ENCODE results near the gene SYT13.

The SYT13 gene

DNA sequence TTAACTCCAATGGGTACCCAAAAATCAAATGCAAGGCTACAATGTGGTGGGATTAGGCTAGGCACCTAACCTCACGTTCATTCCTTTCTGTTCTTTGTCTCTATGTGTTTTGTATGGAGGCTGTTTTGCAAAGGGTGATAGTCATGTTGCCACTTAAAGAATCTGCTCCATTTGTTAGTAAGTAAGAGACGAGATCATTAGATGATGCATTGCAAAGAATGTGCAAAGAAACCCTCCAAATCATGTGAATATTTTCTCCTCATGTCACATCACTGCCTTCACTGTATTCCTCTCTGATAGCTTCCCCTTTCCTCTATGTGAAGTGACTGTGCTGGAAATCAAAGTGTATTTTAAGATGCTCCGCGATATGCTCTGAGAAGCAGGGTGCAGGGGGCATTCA lies 11.9 kb downstream of the SYT13 start:
- 78% methylated on average over 3 of the region's 4 CpGs for whole genome bisulfite sequencing
- H3K18ac ChIP-seq (ENCODE audit: low read depth in 1 of 2, low read length in 2 of 2) = no peak overlapping the region
- H2BK5ac ChIP-seq (ENCODE audit: low read depth, low read length, poor library complexity, severe bottlenecking) = no peak overlapping the region

DNA sequence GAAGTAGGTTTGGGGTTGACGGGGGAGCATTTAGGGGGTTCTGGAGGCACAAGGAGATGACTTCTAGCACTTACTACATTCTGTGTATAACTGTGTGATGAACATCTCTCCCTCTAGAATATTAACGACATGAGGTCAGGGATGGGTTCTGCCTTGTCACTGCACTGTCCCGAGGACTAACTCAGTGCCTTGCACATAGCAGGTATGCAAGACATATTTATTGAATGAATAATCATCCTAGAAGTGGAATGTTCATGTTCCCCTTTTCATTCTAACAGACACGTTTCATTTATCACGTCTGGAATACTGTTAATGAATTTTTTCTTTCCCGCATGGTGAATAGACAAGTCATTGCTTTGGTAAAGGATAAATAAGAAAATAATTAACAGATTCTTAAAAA lies 12.6 kb downstream of the SYT13 start:
- no peaks in the 10 kb centered on the region for H3K36me3 ChIP-seq (ENCODE audit: control insufficient read depth in 1 of 2, insufficient read depth in 2 of 2, low read depth in 1 of 2, low read length in 2 of 2)
- no peak overlapping the region for H3K4me2 ChIP-seq (ENCODE audit: low read length, poor library complexity, severe bottlenecking)
- H2BK12ac ChIP-seq (ENCODE audit: low read length in 2 of 2) = no peak overlapping the region
- no peak overlapping the region for H2AK5ac ChIP-seq (ENCODE audit: low read length, severe bottlenecking)
- no peak overlapping the region for H2BK5ac ChIP-seq (ENCODE audit: low read depth, low read length, poor library complexity, severe bottlenecking)
- H3K79me1 ChIP-seq (replicated peaks; ENCODE audit: low read length, poor library complexity, severe bottlenecking) = no peaks in the 10 kb centered on the region
- H3K9ac ChIP-seq (ENCODE audit: low read length) = no peak overlapping the region
- no peak overlapping the region for H3K18ac ChIP-seq (ENCODE audit: low read depth in 1 of 2, low read length in 2 of 2)
- H3K4me1 ChIP-seq (ENCODE audit: control insufficient read depth, insufficient read depth, low read depth, low read length) = peaks cover 3% of the 10 kb centered on the region
- H3K27ac ChIP-seq (ENCODE audit: low read length, poor library complexity, severe bottlenecking) = no peak overlapping the region
- H4K91ac ChIP-seq (ENCODE audit: low read length) = no peak overlapping the region
- no peak overlapping the region for H2BK120ac ChIP-seq (ENCODE audit: low read depth, low read length)
- no peak overlapping the region for H2BK15ac ChIP-seq (ENCODE audit: low read depth, poor library complexity, severe bottlenecking)
- WGBS = 82% methylated on average over 3 of the region's 6 CpGs
- H4K8ac ChIP-seq (ENCODE audit: low read length) = no peak overlapping the region
- no peak overlapping the region for H3K23ac ChIP-seq (ENCODE audit: low read length in 2 of 2)
- no peak overlapping the region for H3K4ac ChIP-seq (ENCODE audit: low read depth in 1 of 2, low read length in 2 of 2)
- H2AFZ ChIP-seq (ENCODE audit: low read depth, low read length) = no peak overlapping the region
- no peak overlapping the region for H3K4me3 ChIP-seq (ENCODE audit: insufficient read depth in 1 of 2, low read depth in 1 of 2, low read length in 2 of 2)
- no peak overlapping the region for H3K14ac ChIP-seq (ENCODE audit: low read length in 2 of 2)
- H3K27me3 ChIP-seq (ENCODE audit: control insufficient read depth in 1 of 2, insufficient read depth in 1 of 2, low read length in 2 of 2) = peaks cover 6 to 88% of the 10 kb centered on the region in 2 experiments
- H3K9me3 ChIP-seq (ENCODE audit: control insufficient read depth, low read length) = no peaks in the 10 kb centered on the region
- no peak for DNase-seq

More for the DNA sequence above, 11.9 kb downstream of the SYT13 start:
- Histone ChIP-seq H3K4me3 (ENCODE audit: insufficient read depth in 1 of 2, low read depth in 1 of 2, low read length in 2 of 2) (no peak overlapping the region), H3K27me3 (ENCODE audit: control insufficient read depth in 1 of 2, insufficient read depth in 1 of 2, low read length in 2 of 2) (peaks cover 6 to 87% of the 10 kb centered on the region in 2 experiments), H2AFZ (ENCODE audit: low read depth, low read length) (no peak overlapping the region), H3K27ac (ENCODE audit: low read length, poor library complexity, severe bottlenecking) (no peak overlapping the region), H4K8ac (ENCODE audit: low read length) (no peak overlapping the region), H4K91ac (ENCODE audit: low read length) (no peak overlapping the region), H3K4me1 (ENCODE audit: control insufficient read depth, insufficient read depth, low read depth, low read length) (peaks cover 3% of the 10 kb centered on the region), H3K4ac (ENCODE audit: low read depth in 1 of 2, low read length in 2 of 2) (no peak overlapping the region), H2BK12ac (ENCODE audit: low read length in 2 of 2) (no peak overlapping the region), H3K36me3 (ENCODE audit: control insufficient read depth in 1 of 2, insufficient read depth in 2 of 2, low read depth in 1 of 2, low read length in 2 of 2) (no peaks in the 10 kb centered on the region), H2BK15ac (ENCODE audit: low read depth, poor library complexity, severe bottlenecking) (no peak overlapping the region), H2AK5ac (ENCODE audit: low read length, severe bottlenecking) (no peak overlapping the region), H3K23ac (ENCODE audit: low read length in 2 of 2) (no peak overlapping the region), H3K14ac (ENCODE audit: low read length in 2 of 2) (no peak overlapping the region), H3K9ac (ENCODE audit: low read length) (no peak overlapping the region), H3K79me1 (replicated peaks; ENCODE audit: low read length, poor library complexity, severe bottlenecking) (no peaks in the 10 kb centered on the region), H3K4me2 (ENCODE audit: low read length, poor library complexity, severe bottlenecking) (no peak overlapping the region), H2BK120ac (ENCODE audit: low read depth, low read length) (no peak overlapping the region), H3K9me3 (ENCODE audit: control insufficient read depth, low read length) (no peaks in the 10 kb centered on the region)
- DNase-seq = no peak

DNA sequence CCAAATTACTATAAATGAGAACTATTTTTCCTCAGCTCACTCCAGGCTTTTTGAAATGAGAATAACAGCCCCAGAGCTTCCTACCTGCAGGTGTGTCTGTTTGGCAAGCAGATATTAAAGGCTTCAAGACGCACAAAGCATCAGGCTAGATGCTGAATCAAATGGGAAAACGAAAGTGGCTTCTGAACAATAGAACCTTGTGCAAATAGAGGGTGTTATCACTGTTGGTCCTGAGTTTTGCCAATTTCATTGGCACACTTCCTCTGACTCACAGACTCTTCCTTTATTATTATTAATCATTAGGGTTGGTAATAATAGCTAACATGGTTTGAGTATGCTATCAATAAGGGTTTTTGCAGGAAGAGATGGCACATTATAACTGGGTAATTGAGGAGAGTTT lies 13.4 kb downstream of the SYT13 start:
- no peak overlapping the region for H3K4me3 ChIP-seq (ENCODE audit: insufficient read depth in 1 of 2, low read depth in 1 of 2, low read length in 2 of 2)
- H3K27ac ChIP-seq (ENCODE audit: low read length, poor library complexity, severe bottlenecking) = no peak overlapping the region
- DNase-seq = no peak
- H2BK120ac ChIP-seq (ENCODE audit: low read depth, low read length) = no peak overlapping the region
- H3K18ac ChIP-seq (ENCODE audit: low read depth in 1 of 2, low read length in 2 of 2) = no peak overlapping the region
- no peak overlapping the region for H3K4ac ChIP-seq (ENCODE audit: low read depth in 1 of 2, low read length in 2 of 2)
- H3K9ac ChIP-seq (ENCODE audit: low read length) = no peak overlapping the region
- no peak overlapping the region for H2BK15ac ChIP-seq (ENCODE audit: low read depth, poor library complexity, severe bottlenecking)
- no peak overlapping the region for H2AK5ac ChIP-seq (ENCODE audit: low read length, severe bottlenecking)
- H3K27me3 ChIP-seq (ENCODE audit: control insufficient read depth in 1 of 2, insufficient read depth in 1 of 2, low read length in 2 of 2) = peaks cover 6 to 88% of the 10 kb centered on the region in 2 experiments
- no peak overlapping the region for H3K14ac ChIP-seq (ENCODE audit: low read length in 2 of 2)
- H3K4me2 ChIP-seq (ENCODE audit: low read length, poor library complexity, severe bottlenecking) = no peak overlapping the region
- H4K8ac ChIP-seq (ENCODE audit: low read length) = no peak overlapping the region
- 100% methylated on average over 1 of the region's 2 CpGs for WGBS
- no peaks in the 10 kb centered on the region for H3K79me1 ChIP-seq (replicated peaks; ENCODE audit: low read length, poor library complexity, severe bottlenecking)
- no peak overlapping the region for H2BK12ac ChIP-seq (ENCODE audit: low read length in 2 of 2)
- peaks cover 6% of the 10 kb centered on the region for H3K4me1 ChIP-seq (ENCODE audit: control insufficient read depth, insufficient read depth, low read depth, low read length)
- H3K9me3 ChIP-seq (ENCODE audit: control insufficient read depth, low read length) = no peaks in the 10 kb centered on the region
- H3K36me3 ChIP-seq (ENCODE audit: control insufficient read depth in 1 of 2, insufficient read depth in 2 of 2, low read depth in 1 of 2, low read length in 2 of 2) = no peaks in the 10 kb centered on the region
- H4K91ac ChIP-seq (ENCODE audit: low read length) = no peak overlapping the region
- H2BK5ac ChIP-seq (ENCODE audit: low read depth, low read length, poor library complexity, severe bottlenecking) = no peak overlapping the region
- no peak overlapping the region for H2AFZ ChIP-seq (ENCODE audit: low read depth, low read length)
- no peak overlapping the region for H3K23ac ChIP-seq (ENCODE audit: low read length in 2 of 2)

GRCh38 chr11:45270946-45271716 lies 15.0 kb downstream of the SYT13 start:
- WGBS = 63% methylated on average over 4 of the region's 4 CpGs
- Histone ChIP-seq H2BK120ac (ENCODE audit: low read depth, low read length) (no peak overlapping the region), H2BK12ac (ENCODE audit: low read length in 2 of 2) (no peak overlapping the region)

More at GRCh38 chr11:45270946-45271716, 15.0 kb downstream of the SYT13 start:
- no peak overlapping the region for H4K91ac ChIP-seq (ENCODE audit: low read length)
- H3K9ac ChIP-seq (ENCODE audit: low read length) = no peak overlapping the region
- no peak overlapping the region for H2AK5ac ChIP-seq (ENCODE audit: low read length, severe bottlenecking)
- H3K9me3 ChIP-seq (ENCODE audit: control insufficient read depth, low read length) = no peaks in the 10 kb centered on the region
- H3K4ac ChIP-seq (ENCODE audit: low read depth in 1 of 2, low read length in 2 of 2) = no peak overlapping the region
- no peak overlapping the region for H2BK5ac ChIP-seq (ENCODE audit: low read depth, low read length, poor library complexity, severe bottlenecking)
- H4K8ac ChIP-seq (ENCODE audit: low read length) = no peak overlapping the region
- H3K27ac ChIP-seq (ENCODE audit: low read length, poor library complexity, severe bottlenecking) = no peak overlapping the region
- no peak for DNase-seq
- no peaks in the 10 kb centered on the region for H3K79me1 ChIP-seq (replicated peaks; ENCODE audit: low read length, poor library complexity, severe bottlenecking)
- no peak overlapping the region for H3K4me2 ChIP-seq (ENCODE audit: low read length, poor library complexity, severe bottlenecking)
- no peak overlapping the region for H3K4me3 ChIP-seq (ENCODE audit: insufficient read depth in 1 of 2, low read depth in 1 of 2, low read length in 2 of 2)
- no peaks in the 10 kb centered on the region for H3K36me3 ChIP-seq (ENCODE audit: control insufficient read depth in 1 of 2, insufficient read depth in 2 of 2, low read depth in 1 of 2, low read length in 2 of 2)
- no peak overlapping the region for H3K14ac ChIP-seq (ENCODE audit: low read length in 2 of 2)
- no peak overlapping the region for H3K23ac ChIP-seq (ENCODE audit: low read length in 2 of 2)
- H2AFZ ChIP-seq (ENCODE audit: low read depth, low read length) = no peak overlapping the region
- H3K27me3 ChIP-seq (ENCODE audit: control insufficient read depth in 1 of 2, insufficient read depth in 1 of 2, low read length in 2 of 2) = peaks cover 3 to 91% of the 10 kb centered on the region in 2 experiments
- no peak overlapping the region for H3K18ac ChIP-seq (ENCODE audit: low read depth in 1 of 2, low read length in 2 of 2)
- H2BK15ac ChIP-seq (ENCODE audit: low read depth, poor library complexity, severe bottlenecking) = no peak overlapping the region
- peaks cover 13% of the 10 kb centered on the region for H3K4me1 ChIP-seq (ENCODE audit: control insufficient read depth, insufficient read depth, low read depth, low read length)

Measured in mesenchymal stem cell (in vitro differentiated cells and primary cell).